ENCODE data around the gene PLPPR3. TPM values are rescaled to one million over a fixed set of nuclear protein-coding genes. Genes with fewer than 3 reads are reported as not detected.
"Not testable (repeated sequence)": the region's sequence is repeated elsewhere in the genome, so short reads cannot be mapped to it uniquely, and the experiment has no call there.

PLPPR3 gene
- total RNA-seq, 1 donor from 2014 or later: 99.5 TPM

GRCh38 chr19:827314-827709 lies 5.6 kb upstream of the PLPPR3 start:
- no peak for DNase-seq

GRCh38 chr19:825897-826644 lies 4.3 kb upstream of the PLPPR3 start:
- no peak for DNase-seq

- DNase-seq: no peak
Measured at GRCh38 chr19:824885-825284, 3.1 kb upstream of the PLPPR3 start.

- no peak for DNase-seq
Measured at GRCh38 chr19:823565-824121, 1.9 kb upstream of the PLPPR3 start.

- no peak for DNase-seq
Measured at GRCh38 chr19:821231-821824, 427 bp downstream of the PLPPR3 start.

- not testable (repeated sequence) for DNase-seq
Measured at GRCh38 chr19:820212-820611, 1.5 kb downstream of the PLPPR3 start.

GRCh38 chr19:816500-816857 lies 5.3 kb downstream of the PLPPR3 start:
- no peak for DNase-seq

GRCh38 chr19:815775-816499 lies 5.8 kb downstream of the PLPPR3 start:
- no peak for DNase-seq

- no peak for DNase-seq
Measured at GRCh38 chr19:815079-815774, 6.5 kb downstream of the PLPPR3 start.

GRCh38 chr19:814152-815078 lies 7.3 kb downstream of the PLPPR3 start:
- DNase-seq: no peak

- DNase-seq: no peak
Measured at GRCh38 chr19:813219-814151, 8.3 kb downstream of the PLPPR3 start.

- DNase-seq: no peak
Measured at GRCh38 chr19:812747-813218, 9.0 kb downstream of the PLPPR3 start.

GRCh38 chr19:812049-812746 lies 9.6 kb downstream of the PLPPR3 start:
- no peak for DNase-seq

GRCh38 chr19:811506-812048 lies 10.2 kb downstream of the PLPPR3 start:
- no peak for DNase-seq

GRCh38 chr19:810883-811489 lies 10.8 kb downstream of the PLPPR3 start:
- no peak for DNase-seq

- no peak for DNase-seq
Measured at GRCh38 chr19:810077-810855, 11.5 kb downstream of the PLPPR3 start.

GRCh38 chr19:808423-808775 lies 13.4 kb downstream of the PLPPR3 start:
- no peak for DNase-seq
